D341Med (cell line): ENCODE measurements around the gene RAB5IF.
"Not testable (repeated sequence)": the region's sequence is repeated elsewhere in the genome, so short reads cannot be mapped to it uniquely, and the experiment has no call there.

Experiments
- DNase-seq: peaks from one replicate; pipeline ENCODE4 v3.0.0; 2012; ENCODE audit warnings: low spot score

Gene RAB5IF

GRCh38 chr20:36629719-36630681 is 24.4 kb downstream of the RAB5IF start:
- no peak for DNase-seq

GRCh38 chr20:36631646-36632045 is 26.1 kb downstream of the RAB5IF start:
- DNase-seq = no peak

- no peak for DNase-seq
Observed at GRCh38 chr20:36632147-36632486, 26.5 kb downstream of the RAB5IF start.

GRCh38 chr20:36632487-36633284 is 27.1 kb downstream of the RAB5IF start:
- DNase-seq = no peak

GRCh38 chr20:36633285-36633772 is 27.8 kb downstream of the RAB5IF start:
- DNase-seq = no peak

- DNase-seq = no peak
Observed at GRCh38 chr20:36634342-36634741, 28.8 kb downstream of the RAB5IF start.

- not testable (repeated sequence) for DNase-seq
Observed at GRCh38 chr20:36638876-36639400, 33.4 kb downstream of the RAB5IF start.

GRCh38 chr20:36641506-36641843 is 35.9 kb downstream of the RAB5IF start:
- DNase-seq = no peak

GRCh38 chr20:36642136-36642535 is 36.6 kb downstream of the RAB5IF start:
- DNase-seq = no peak

- no peak for DNase-seq
Observed at GRCh38 chr20:36644032-36644705, 38.6 kb downstream of the RAB5IF start.

- no peak for DNase-seq
Observed at GRCh38 chr20:36644706-36645095, 39.1 kb downstream of the RAB5IF start.

GRCh38 chr20:36645353-36645752 is 39.8 kb downstream of the RAB5IF start:
- no peak for DNase-seq

GRCh38 chr20:36645998-36646397 is 40.4 kb downstream of the RAB5IF start, which contains the start of gene SLA2:
Gene SLA2 (minus strand): TSS chr20:36646196. CDS start chr20:36641335, 4,861 bp downstream.
- DNase-seq = no peak

GRCh38 chr20:36646678-36647077 is 41.1 kb downstream of the RAB5IF start:
- DNase-seq = no peak

GRCh38 chr20:36647196-36648121 is 41.9 kb downstream of the RAB5IF start:
- peak; percentile 61 for DNase-seq

GRCh38 chr20:36653456-36653855 is 47.9 kb downstream of the RAB5IF start:
- DNase-seq = no peak

- DNase-seq = no peak
Observed at GRCh38 chr20:36654506-36654905, 48.9 kb downstream of the RAB5IF start.

- DNase-seq = no peak
Observed at GRCh38 chr20:36655004-36655403, 49.4 kb downstream of the RAB5IF start.

GRCh38 chr20:36656733-36657132 is 51.2 kb downstream of the RAB5IF start:
- DNase-seq = no peak

- DNase-seq = no peak
Observed at GRCh38 chr20:36658300-36658699, 52.7 kb downstream of the RAB5IF start.
